Mammary epithelial cell (primary cell): ENCODE data around the gene HOXB1.

Experiments
- EZH2 ChIP-seq: IDR thresholded peaks from 2 replicates; pipeline ENCODE4 v1.6.1; 2012; ENCODE audit warnings: low read length, inconsistent platforms, borderline replicate concordance
- TF ChIP-seq, protein P1 (sequence below), 2 donors: IDR thresholded peaks in 1 of 2; conservative IDR thresholded peaks in 1 of 2; 2 replicates each; pipeline ENCODE4 v1.5.1; 2011 to 2012; ENCODE audit warnings: inconsistent platforms in 2 of 2, low read length in 2 of 2, mild to moderate bottlenecking in 2 of 2, control low read depth in 1 of 2, low read depth in 1 of 2; ENCODE audit not compliant: insufficient read depth in 1 of 2; ENCODE audit errors: extremely low read depth in 1 of 2

DNA sequence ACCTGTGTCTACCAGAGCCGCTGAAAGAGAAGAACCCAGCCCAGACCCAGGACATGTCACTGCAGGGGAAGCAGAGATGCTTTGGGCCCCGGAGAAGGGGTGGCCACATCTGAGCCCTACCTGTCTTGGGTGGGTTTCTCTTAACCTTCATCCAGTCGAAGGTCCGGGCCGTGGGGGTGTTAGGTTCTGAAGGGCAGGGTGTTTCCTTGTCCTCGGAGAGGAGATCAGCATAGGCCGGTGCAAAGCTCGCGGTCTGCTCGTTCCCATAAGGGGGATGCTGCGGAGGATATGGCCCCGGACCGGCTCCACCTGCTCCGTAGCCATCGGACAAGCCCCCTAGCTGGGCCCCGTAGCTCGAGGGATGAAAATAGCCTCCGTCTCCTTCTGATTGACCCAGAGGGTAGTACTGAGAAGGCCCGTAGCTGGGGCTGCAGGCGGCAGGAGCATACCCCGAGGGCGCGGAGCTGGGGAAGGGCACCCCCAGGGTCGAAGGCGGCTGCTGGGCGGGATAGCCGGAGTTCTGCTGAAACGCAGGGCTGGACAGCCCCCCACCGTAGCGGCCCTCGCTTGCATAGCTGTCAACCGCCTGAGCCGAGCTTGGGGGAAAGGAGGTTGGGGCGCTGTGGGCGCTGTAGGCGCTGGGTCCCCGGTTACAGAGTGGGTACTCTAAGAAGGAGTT, 464 bp downstream of the HOXB1 start:
- TF ChIP-seq, protein P1, sequence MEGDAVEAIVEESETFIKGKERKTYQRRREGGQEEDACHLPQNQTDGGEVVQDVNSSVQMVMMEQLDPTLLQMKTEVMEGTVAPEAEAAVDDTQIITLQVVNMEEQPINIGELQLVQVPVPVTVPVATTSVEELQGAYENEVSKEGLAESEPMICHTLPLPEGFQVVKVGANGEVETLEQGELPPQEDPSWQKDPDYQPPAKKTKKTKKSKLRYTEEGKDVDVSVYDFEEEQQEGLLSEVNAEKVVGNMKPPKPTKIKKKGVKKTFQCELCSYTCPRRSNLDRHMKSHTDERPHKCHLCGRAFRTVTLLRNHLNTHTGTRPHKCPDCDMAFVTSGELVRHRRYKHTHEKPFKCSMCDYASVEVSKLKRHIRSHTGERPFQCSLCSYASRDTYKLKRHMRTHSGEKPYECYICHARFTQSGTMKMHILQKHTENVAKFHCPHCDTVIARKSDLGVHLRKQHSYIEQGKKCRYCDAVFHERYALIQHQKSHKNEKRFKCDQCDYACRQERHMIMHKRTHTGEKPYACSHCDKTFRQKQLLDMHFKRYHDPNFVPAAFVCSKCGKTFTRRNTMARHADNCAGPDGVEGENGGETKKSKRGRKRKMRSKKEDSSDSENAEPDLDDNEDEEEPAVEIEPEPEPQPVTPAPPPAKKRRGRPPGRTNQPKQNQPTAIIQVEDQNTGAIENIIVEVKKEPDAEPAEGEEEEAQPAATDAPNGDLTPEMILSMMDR (conservative IDR thresholded peaks at IDR 0.05 in 1 of 2, IDR thresholded peaks at IDR 0.05 in 1 of 2; ENCODE audit: extremely low read depth in 1 of 2, insufficient read depth in 1 of 2, low read depth in 1 of 2, low read length in 2 of 2) = no peak
- no peak for TF ChIP-seq EZH2
